H9 (cell line): ENCODE measurements around the gene ADRB1. TPM values are rescaled to one million over a fixed set of nuclear protein-coding genes. Genes with fewer than 3 reads are reported as not detected.

Experiments
- DNase-seq: peaks from one replicate; pipeline ENCODE4 v3.0.0-alpha.2; 2017
- H2AFZ ChIP-seq: one replicate; pipeline ENCODE4 v1.6.1; 2013; ENCODE audit warnings: mild to moderate bottlenecking, low read length, control low read depth, moderate library complexity
- H2AK5ac ChIP-seq: 2 replicates; pipeline ENCODE4 v1.6.1; 2013; ENCODE audit warnings: low read length, control low read depth, mixed read lengths; ENCODE audit not compliant: insufficient read length
- H2BK120ac ChIP-seq: one replicate; pipeline ENCODE4 v1.6.1; 2013; ENCODE audit warnings: low read depth, mild to moderate bottlenecking, low read length, control low read depth, inconsistent platforms; ENCODE audit not compliant: poor library complexity, severe bottlenecking
- H2BK12ac ChIP-seq: 2 replicates; pipeline ENCODE4 v1.6.1; 2013; ENCODE audit warnings: low read length, control low read depth, mixed read lengths, low read depth; ENCODE audit not compliant: insufficient read length
- H2BK15ac ChIP-seq: 2 replicates; pipeline ENCODE4 v1.6.1; 2013; ENCODE audit warnings: low read depth, low read length, control low read depth
- H2BK20ac ChIP-seq: one replicate; pipeline ENCODE4 v1.6.1; 2013; ENCODE audit warnings: low read depth, mild to moderate bottlenecking, low read length, control low read depth, inconsistent platforms; ENCODE audit not compliant: poor library complexity, severe bottlenecking
- H2BK5ac ChIP-seq: 2 replicates; pipeline ENCODE4 v1.6.1; 2013; ENCODE audit warnings: low read length, control low read depth, mixed read lengths; ENCODE audit not compliant: insufficient read length
- H3K14ac ChIP-seq: 2 replicates; pipeline ENCODE4 v1.6.1; 2013; ENCODE audit warnings: low read length, control low read depth; ENCODE audit not compliant: insufficient read depth
- H3K18ac ChIP-seq: 2 replicates; pipeline ENCODE4 v1.6.1; 2013; ENCODE audit warnings: low read depth, mild to moderate bottlenecking, mixed read lengths, low read length, control low read depth; ENCODE audit not compliant: insufficient read length
- H3K23ac ChIP-seq: 2 replicates; pipeline ENCODE4 v1.6.1; 2013; ENCODE audit warnings: low read length, control low read depth, mixed read lengths, low read depth; ENCODE audit not compliant: insufficient read length
- H3K23me2 ChIP-seq: 2 replicates; pipeline ENCODE4 v1.6.1; 2013; ENCODE audit warnings: low read depth, mild to moderate bottlenecking, mixed read lengths, low read length, control low read depth; ENCODE audit not compliant: insufficient read length, poor library complexity, severe bottlenecking
- H3K27ac ChIP-seq: 2 replicates; pipeline ENCODE4 v1.5.1; 2013; ENCODE audit warnings: low read length, control low read depth, mixed read lengths, low read depth; ENCODE audit not compliant: insufficient read length
- H3K27me3 ChIP-seq: 2 replicates; pipeline ENCODE4 v1.6.1; 2013; ENCODE audit warnings: low read length, control low read depth, inconsistent platforms; ENCODE audit not compliant: insufficient read depth
- H3K4ac ChIP-seq: 2 replicates; pipeline ENCODE4 v1.6.1; 2013; ENCODE audit warnings: low read depth, mild to moderate bottlenecking, control low read depth, inconsistent platforms, low read length, moderate library complexity
- H3K4me1 ChIP-seq: 2 replicates; pipeline ENCODE4 v1.6.1; 2013; ENCODE audit warnings: low read length, control low read depth, inconsistent platforms; ENCODE audit not compliant: insufficient read depth
- H3K4me2 ChIP-seq: 2 replicates; pipeline ENCODE4 v1.6.1; 2013; ENCODE audit warnings: low read length, control low read depth, mixed read lengths; ENCODE audit not compliant: insufficient read length, insufficient read depth
- H3K56ac ChIP-seq: 2 replicates; pipeline ENCODE4 v1.6.1; 2013; ENCODE audit warnings: low read depth, mild to moderate bottlenecking, mixed read lengths, low read length, control low read depth; ENCODE audit not compliant: insufficient read length
- H3K79me1 ChIP-seq: 2 replicates; pipeline ENCODE4 v1.6.1; 2013; ENCODE audit warnings: low read depth, mild to moderate bottlenecking, moderate library complexity, low read length, control low read depth, inconsistent platforms; ENCODE audit not compliant: insufficient read depth, poor library complexity, severe bottlenecking
- H3K79me2 ChIP-seq: 2 replicates; pipeline ENCODE4 v1.6.1; 2013; ENCODE audit warnings: low read length, control low read depth, inconsistent platforms; ENCODE audit not compliant: insufficient read depth
- H3K9ac ChIP-seq: 2 replicates; pipeline ENCODE4 v1.6.1; 2013; ENCODE audit warnings: low read length, control low read depth, mixed read lengths; ENCODE audit not compliant: insufficient read length; ENCODE audit errors: extremely low read depth
- H3K9me3 ChIP-seq: one replicate; pipeline ENCODE4 v1.6.1; 2013; ENCODE audit warnings: low read depth, low read length, inconsistent platforms; ENCODE audit not compliant: control insufficient read depth
- H3T11ph ChIP-seq: one replicate; pipeline ENCODE4 v1.6.1; 2013; ENCODE audit warnings: mild to moderate bottlenecking, low read length, control low read depth, inconsistent platforms
- H4K20me1 ChIP-seq: one replicate; pipeline ENCODE4 v1.6.1; 2013; ENCODE audit not compliant: control insufficient read depth, insufficient read length, insufficient read depth
- H4K5ac ChIP-seq: 2 replicates; pipeline ENCODE4 v1.6.1; 2013; ENCODE audit warnings: low read depth, mild to moderate bottlenecking, mixed read lengths, low read length, control low read depth; ENCODE audit not compliant: insufficient read length
- H4K8ac ChIP-seq: replicated peaks from 2 replicates; pipeline ENCODE4 v1.6.1; 2013; ENCODE audit warnings: low read length, control low read depth, mixed read lengths, low read depth; ENCODE audit not compliant: insufficient read length
- H4K91ac ChIP-seq: 2 replicates; pipeline ENCODE4 v1.6.1; 2013; ENCODE audit warnings: low read depth, mild to moderate bottlenecking, moderate library complexity, mixed read lengths, low read length, control low read depth; ENCODE audit not compliant: insufficient read length
- H3K27ac Mint-ChIP-seq, 3 experiments: 2 replicates in 2 of 3; 3 replicates in 1 of 3; pipeline ENCODE4 v1.8.0; 2020 to 2021; ENCODE audit warnings: mixed read lengths in 3 of 3, mild to moderate bottlenecking in 1 of 3, moderate library complexity in 1 of 3
- H3K27me3 Mint-ChIP-seq: 2 replicates; pipeline ENCODE4 v1.8.0; 2021; ENCODE audit warnings: low read depth, mild to moderate bottlenecking, moderate library complexity, mixed read lengths
- H3K36me3 Mint-ChIP-seq, 3 experiments: 2 replicates in 2 of 3; 3 replicates in 1 of 3; pipeline ENCODE4 v1.8.0; 2020 to 2021; ENCODE audit warnings: low read depth in 3 of 3, mixed read lengths in 3 of 3; ENCODE audit not compliant: insufficient read depth in 1 of 3
- H3K4me1 Mint-ChIP-seq, 2 experiments: 2 replicates each; pipeline ENCODE4 v1.8.0; 2020; ENCODE audit warnings: mixed read lengths in 2 of 2
- H3K4me3 Mint-ChIP-seq, 2 experiments: 2 replicates in 1 of 2; 3 replicates in 1 of 2; pipeline ENCODE4 v1.8.0; 2020 to 2021; ENCODE audit warnings: mild to moderate bottlenecking in 2 of 2, mixed read lengths in 2 of 2, moderate library complexity in 1 of 2
- H3K9me3 Mint-ChIP-seq, 2 experiments: 2 replicates in 1 of 2; 3 replicates in 1 of 2; pipeline ENCODE4 v1.8.0; 2020; ENCODE audit warnings: mild to moderate bottlenecking in 2 of 2, mixed read lengths in 2 of 2, moderate library complexity in 1 of 2
- WGBS: extraction: QIAGEN DNeasy Blood & Tissue Kit; methylation state at CpG from one replicate; pipeline ENCODE4 v1.1.7; 2013; ENCODE audit warnings: missing lambda C conversion rate, low lambda C conversion rate, mixed read lengths; ENCODE audit not compliant: insufficient read length; ENCODE audit errors: extremely low coverage; 5-methylcytosine and 5-hydroxymethylcytosine counted together
- total RNA-seq: library from RNA; stranded (reverse); gene quantifications from 2 replicates; pipeline ENCODE4 v1.2.1, GENCODE V29; 2021
- TF ChIP-seq, protein P1 (sequence below): fragments of 200-600 bp; sonication (generic); conservative IDR thresholded peaks from 3 replicates; pipeline ENCODE4 v1.8.0; 2021; ENCODE audit warnings: antibody characterized with exemption, mild to moderate bottlenecking

The ADRB1 gene
- total RNA-seq, 1 experiment from 2014 or later = 0.13 TPM

GRCh38 chr10:114015708-114016107 lies 28.0 kb upstream of the ADRB1 start:
- WGBS = no CpG with 5 or more reads among the region's 1 CpG
- peaks cover 0 to 7% (median 0%) of the 10 kb centered on the region in 3 experiments; a peak in 1 of 7 replicates for H3K36me3 Mint-ChIP-seq
- Histone ChIP-seq H2BK12ac (no peak overlapping the region), H2BK20ac (no peak overlapping the region), H3K27me3 (no peaks in the 10 kb centered on the region), H2AK5ac (no peak overlapping the region), H2BK15ac (no peak overlapping the region), H4K91ac (no peak overlapping the region), H3K27ac (no peak overlapping the region), H3K14ac (no peak overlapping the region), H3K79me2 (no peaks in the 10 kb centered on the region), H4K20me1 (no peaks in the 10 kb centered on the region), H3K23ac (no peak overlapping the region), H3K23me2 (no peaks in the 10 kb centered on the region), H3T11ph (no peak overlapping the region), H3K79me1 (no peaks in the 10 kb centered on the region), H3K4me2 (no peak overlapping the region), H2BK120ac (no peak overlapping the region), H3K56ac (no peak overlapping the region), H4K8ac (no peak overlapping the region), H3K9ac (no peak overlapping the region), H3K4me1 (no peaks in the 10 kb centered on the region), H2BK5ac (no peak overlapping the region), H3K18ac (no peak overlapping the region), H3K9me3 (no peaks in the 10 kb centered on the region), H2AFZ (no peak overlapping the region), H3K4ac (no peak overlapping the region), H4K5ac (no peak overlapping the region)
- H3K4me3 Mint-ChIP-seq = no peak overlapping the region
- TF ChIP-seq, protein P1, sequence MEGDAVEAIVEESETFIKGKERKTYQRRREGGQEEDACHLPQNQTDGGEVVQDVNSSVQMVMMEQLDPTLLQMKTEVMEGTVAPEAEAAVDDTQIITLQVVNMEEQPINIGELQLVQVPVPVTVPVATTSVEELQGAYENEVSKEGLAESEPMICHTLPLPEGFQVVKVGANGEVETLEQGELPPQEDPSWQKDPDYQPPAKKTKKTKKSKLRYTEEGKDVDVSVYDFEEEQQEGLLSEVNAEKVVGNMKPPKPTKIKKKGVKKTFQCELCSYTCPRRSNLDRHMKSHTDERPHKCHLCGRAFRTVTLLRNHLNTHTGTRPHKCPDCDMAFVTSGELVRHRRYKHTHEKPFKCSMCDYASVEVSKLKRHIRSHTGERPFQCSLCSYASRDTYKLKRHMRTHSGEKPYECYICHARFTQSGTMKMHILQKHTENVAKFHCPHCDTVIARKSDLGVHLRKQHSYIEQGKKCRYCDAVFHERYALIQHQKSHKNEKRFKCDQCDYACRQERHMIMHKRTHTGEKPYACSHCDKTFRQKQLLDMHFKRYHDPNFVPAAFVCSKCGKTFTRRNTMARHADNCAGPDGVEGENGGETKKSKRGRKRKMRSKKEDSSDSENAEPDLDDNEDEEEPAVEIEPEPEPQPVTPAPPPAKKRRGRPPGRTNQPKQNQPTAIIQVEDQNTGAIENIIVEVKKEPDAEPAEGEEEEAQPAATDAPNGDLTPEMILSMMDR = no peak
- H3K9me3 Mint-ChIP-seq = peaks cover 10 to 11% of the 10 kb centered on the region in 2 experiments
- peaks cover 4% of the 10 kb centered on the region; the same call in 1 of the 2 replicates for H3K27me3 Mint-ChIP-seq
- no peak for DNase-seq
- H3K4me1 Mint-ChIP-seq = no peaks in the 10 kb centered on the region
- no peak overlapping the region for H3K27ac Mint-ChIP-seq
